DOHH2 (cell line): Measurements from ENCODE around the gene DUXB.

Experiments used
- H3F3A ChIP-seq: fragments of 200-600 bp; sonication (generic), shearing (Covaris generic); 2 replicates; pipeline ENCODE4 v1.6.0; 2016; ENCODE audit warnings: antibody characterized with exemption, mild to moderate bottlenecking; ENCODE audit not compliant: control insufficient read depth, insufficient read depth
- H3K27ac ChIP-seq: fragments of 200-600 bp; sonication (generic); 2 replicates; pipeline ENCODE4 v1.5.1; 2014; ENCODE audit warnings: low read depth, mild to moderate bottlenecking, low read length, moderate library complexity
- H3K27me3 ChIP-seq: fragments of 200-600 bp; sonication (generic); 2 replicates; pipeline ENCODE4 v1.6.1; 2014; ENCODE audit warnings: mild to moderate bottlenecking, low read length, mixed read lengths; ENCODE audit not compliant: control insufficient read depth
- H3K36me3 ChIP-seq: fragments of 200-600 bp; sonication (generic); 2 replicates; pipeline ENCODE4 v1.6.1; 2014; ENCODE audit warnings: mild to moderate bottlenecking, low read length, moderate library complexity, mixed read lengths; ENCODE audit not compliant: control insufficient read depth
- H3K4me1 ChIP-seq: fragments of 200-600 bp; sonication (generic); 2 replicates; pipeline ENCODE4 v1.6.1; 2014; ENCODE audit warnings: mild to moderate bottlenecking, low read length, mixed read lengths; ENCODE audit not compliant: control insufficient read depth
- H3K4me2 ChIP-seq: fragments of 200-600 bp; sonication (generic); 2 replicates; pipeline ENCODE4 v1.6.0; 2014; ENCODE audit warnings: mild to moderate bottlenecking, low read length, moderate library complexity
- H3K4me3 ChIP-seq: fragments of 200-600 bp; sonication (generic); 2 replicates; pipeline ENCODE4 v1.5.1; 2014; ENCODE audit warnings: mild to moderate bottlenecking, low read length, mixed read lengths
- H3K79me2 ChIP-seq: fragments of 200-600 bp; sonication (generic); 2 replicates; pipeline ENCODE4 v1.6.1; 2014; ENCODE audit warnings: mild to moderate bottlenecking, low read length, mixed read lengths; ENCODE audit not compliant: control insufficient read depth
- H3K9me2 ChIP-seq: fragments of 200-600 bp; sonication (generic); replicated peaks from 2 replicates; pipeline ENCODE4 v1.6.1; 2014; ENCODE audit warnings: mild to moderate bottlenecking, low read length, mixed read lengths; ENCODE audit not compliant: control insufficient read depth
- H3K9me3 ChIP-seq: fragments of 200-600 bp; sonication (generic); 2 replicates; pipeline ENCODE4 v1.6.1; 2014; ENCODE audit warnings: antibody characterized with exemption, low read length, mixed read lengths; ENCODE audit not compliant: control insufficient read depth, insufficient read depth
- H4K20me1 ChIP-seq: fragments of 200-600 bp; sonication (generic); 2 replicates; pipeline ENCODE4 v1.6.0; 2014; ENCODE audit warnings: low read depth, mild to moderate bottlenecking, antibody characterized with exemption, low read length, moderate library complexity; ENCODE audit not compliant: control insufficient read depth, insufficient read depth
- EZH2phosphoT487 ChIP-seq: fragments of 200-600 bp; sonication (generic); IDR thresholded peaks from 2 replicates; pipeline ENCODE4 v1.6.1; 2017; ENCODE audit warnings: borderline replicate concordance, mild to moderate bottlenecking, antibody characterized with exemption, low read length, moderate library complexity, mixed read lengths
- TF ChIP-seq, protein P1 (sequence below): fragments of 200-600 bp; sonication (generic); IDR thresholded peaks from one replicate; pipeline ENCODE4 v1.5.1; 2014; ENCODE audit warnings: antibody characterized with exemption, mild to moderate bottlenecking, low read depth, low read length; ENCODE audit not compliant: poor library complexity, severe bottlenecking

The DUXB gene

DNA sequence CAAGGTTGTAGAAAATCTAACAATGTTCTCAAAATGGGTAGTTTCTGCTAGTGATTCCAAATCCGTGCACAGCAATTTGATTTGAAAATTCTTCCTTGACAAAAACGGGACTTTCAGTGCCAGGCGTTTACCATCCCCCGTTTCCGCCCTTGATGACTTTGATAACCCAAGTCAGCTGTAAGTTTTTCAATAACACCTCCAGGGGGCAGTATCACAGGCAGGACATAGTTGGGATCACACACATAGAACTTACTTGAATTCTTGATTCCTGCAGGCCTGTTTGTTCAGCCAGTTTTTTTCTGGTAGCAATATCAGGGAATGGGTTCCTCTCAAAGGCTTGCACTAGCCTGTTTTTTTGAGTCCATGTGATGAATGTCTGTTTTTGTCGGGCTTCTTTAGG is 5.6 kb downstream of the DUXB start:
- H3F3A ChIP-seq = no peaks in the 10 kb centered on the region

DNA sequence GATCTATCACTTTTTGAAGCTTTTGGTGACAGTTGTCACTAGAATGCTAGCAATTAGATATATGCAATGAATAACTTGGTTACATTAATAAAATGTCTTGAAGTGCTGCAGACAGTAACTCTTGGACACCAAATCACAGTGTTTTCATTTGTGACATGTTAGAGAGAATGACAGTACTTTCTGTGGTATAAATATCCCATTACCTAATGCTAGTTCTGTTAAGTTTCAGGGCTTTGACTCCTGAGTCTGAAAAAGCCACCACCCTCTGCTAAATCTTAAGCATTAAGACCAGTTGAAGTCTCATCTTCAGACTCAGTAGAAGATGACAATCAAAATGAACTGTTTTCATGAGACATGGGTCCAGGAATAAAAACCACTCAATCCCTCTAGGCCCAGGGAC is 13.9 kb downstream of the DUXB start:
- TF ChIP-seq EZH2phosphoT487 = no peak
- TF ChIP-seq, protein P1, sequence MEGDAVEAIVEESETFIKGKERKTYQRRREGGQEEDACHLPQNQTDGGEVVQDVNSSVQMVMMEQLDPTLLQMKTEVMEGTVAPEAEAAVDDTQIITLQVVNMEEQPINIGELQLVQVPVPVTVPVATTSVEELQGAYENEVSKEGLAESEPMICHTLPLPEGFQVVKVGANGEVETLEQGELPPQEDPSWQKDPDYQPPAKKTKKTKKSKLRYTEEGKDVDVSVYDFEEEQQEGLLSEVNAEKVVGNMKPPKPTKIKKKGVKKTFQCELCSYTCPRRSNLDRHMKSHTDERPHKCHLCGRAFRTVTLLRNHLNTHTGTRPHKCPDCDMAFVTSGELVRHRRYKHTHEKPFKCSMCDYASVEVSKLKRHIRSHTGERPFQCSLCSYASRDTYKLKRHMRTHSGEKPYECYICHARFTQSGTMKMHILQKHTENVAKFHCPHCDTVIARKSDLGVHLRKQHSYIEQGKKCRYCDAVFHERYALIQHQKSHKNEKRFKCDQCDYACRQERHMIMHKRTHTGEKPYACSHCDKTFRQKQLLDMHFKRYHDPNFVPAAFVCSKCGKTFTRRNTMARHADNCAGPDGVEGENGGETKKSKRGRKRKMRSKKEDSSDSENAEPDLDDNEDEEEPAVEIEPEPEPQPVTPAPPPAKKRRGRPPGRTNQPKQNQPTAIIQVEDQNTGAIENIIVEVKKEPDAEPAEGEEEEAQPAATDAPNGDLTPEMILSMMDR = no peak
- H3K4me2 ChIP-seq = no peak overlapping the region
- H3K4me3 ChIP-seq = no peak overlapping the region
- H4K20me1 ChIP-seq = no peaks in the 10 kb centered on the region
- no peaks in the 10 kb centered on the region for H3K4me1 ChIP-seq
- H3K27me3 ChIP-seq = no peaks in the 10 kb centered on the region
- H3K9me2 ChIP-seq = no peaks in the 10 kb centered on the region
- H3K27ac ChIP-seq = no peak overlapping the region
- H3K79me2 ChIP-seq = no peaks in the 10 kb centered on the region
- no peaks in the 10 kb centered on the region for H3F3A ChIP-seq
- no peaks in the 10 kb centered on the region for H3K9me3 ChIP-seq
- H3K36me3 ChIP-seq = no peaks in the 10 kb centered on the region

More for the DNA sequence above, 5.6 kb downstream of the DUXB start:
- Histone ChIP-seq H3K36me3 (no peaks in the 10 kb centered on the region), H3K9me3 (no peaks in the 10 kb centered on the region), H3K4me1 (no peaks in the 10 kb centered on the region), H3K4me2 (no peak overlapping the region), H3K27ac (no peak overlapping the region), H3K79me2 (no peaks in the 10 kb centered on the region), H3K27me3 (no peaks in the 10 kb centered on the region), H4K20me1 (no peaks in the 10 kb centered on the region), H3K9me2 (no peaks in the 10 kb centered on the region), H3K4me3 (no peak overlapping the region)
- TF ChIP-seq EZH2phosphoT487 = no peak
- TF ChIP-seq, protein P1 = peak; percentile 42

DNA sequence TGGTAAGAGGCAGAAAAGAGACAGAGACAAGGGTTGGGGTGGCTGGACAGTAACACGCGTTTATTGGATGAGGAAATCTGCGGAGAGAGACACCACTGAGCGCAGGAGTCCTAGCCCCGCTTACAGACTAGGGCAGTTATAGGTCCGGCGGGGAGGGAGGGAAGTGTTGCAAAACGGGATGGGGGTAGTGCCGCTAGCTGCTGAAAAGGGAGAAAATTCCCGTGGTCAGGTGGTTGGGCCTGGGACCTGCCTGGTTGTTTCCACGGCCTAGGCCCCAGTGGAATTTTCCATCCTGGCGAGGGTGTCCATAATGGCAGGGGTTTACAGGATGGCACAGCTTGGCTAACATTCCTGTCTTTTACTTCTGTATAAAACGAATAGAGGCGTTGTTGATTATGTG is 19.0 kb downstream of the DUXB start:
- no peaks in the 10 kb centered on the region for H3K9me2 ChIP-seq
- no peaks in the 10 kb centered on the region for H4K20me1 ChIP-seq
- H3K4me3 ChIP-seq = no peak overlapping the region
- no peaks in the 10 kb centered on the region for H3K79me2 ChIP-seq
- no peaks in the 10 kb centered on the region for H3K9me3 ChIP-seq
- no peaks in the 10 kb centered on the region for H3K27me3 ChIP-seq
- no peak for TF ChIP-seq EZH2phosphoT487
- TF ChIP-seq, protein P1 = no peak
- no peak overlapping the region for H3K4me2 ChIP-seq
- no peaks in the 10 kb centered on the region for H3K36me3 ChIP-seq
- H3K4me1 ChIP-seq = no peaks in the 10 kb centered on the region
- no peak overlapping the region for H3K27ac ChIP-seq
- no peaks in the 10 kb centered on the region for H3F3A ChIP-seq

DNA sequence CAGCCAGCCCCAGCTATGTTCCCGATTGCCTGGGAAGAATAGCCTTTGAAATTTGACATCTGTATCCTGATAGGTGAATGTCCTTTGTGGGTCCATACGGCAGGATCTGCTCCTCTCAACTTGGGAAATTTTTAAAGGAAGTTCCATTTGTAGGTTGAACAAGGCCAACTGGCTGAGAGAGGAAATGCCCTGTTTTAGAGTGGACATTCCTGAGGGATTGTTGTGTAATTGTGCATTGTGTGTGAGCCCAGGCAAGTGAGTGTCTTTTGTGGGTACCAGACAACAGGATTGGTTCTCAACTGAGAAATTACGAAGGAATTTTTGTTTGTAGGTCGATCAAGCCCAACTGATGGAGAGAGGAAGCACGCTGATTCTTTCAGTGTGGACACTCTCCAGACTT is 21.9 kb downstream of the DUXB start:
- H3K4me2 ChIP-seq = no peak overlapping the region
- H3K36me3 ChIP-seq = no peaks in the 10 kb centered on the region
- TF ChIP-seq EZH2phosphoT487 = no peak
- TF ChIP-seq, protein P1 = no peak

More for the DNA sequence above, 21.9 kb downstream of the DUXB start:
- Histone ChIP-seq H3K79me2 (no peaks in the 10 kb centered on the region), H3K4me1 (no peaks in the 10 kb centered on the region), H4K20me1 (no peaks in the 10 kb centered on the region), H3K4me3 (no peak overlapping the region), H3F3A (no peaks in the 10 kb centered on the region), H3K27me3 (no peaks in the 10 kb centered on the region), H3K9me3 (no peaks in the 10 kb centered on the region), H3K9me2 (no peaks in the 10 kb centered on the region), H3K27ac (no peak overlapping the region)
